Cardiac fibroblast (primary cell): ENCODE data around the gene TCF23.

Experiments used
- DNase-seq, 2 donors: peaks; one replicate each; pipeline versions ENCODE4 v3.0.0 to v3.0.0-alpha.2; 2010; ENCODE audit warnings: low read depth in 2 of 2
- H3K4me3 ChIP-seq, 2 donors: replicated peaks in 1 of 2; 1 replicate in 1 of 2; 2 replicates in 1 of 2; pipeline ENCODE4 v1.5.1; 2011; ENCODE audit warnings: low read depth in 2 of 2, low read length in 2 of 2, mild to moderate bottlenecking in 2 of 2, moderate library complexity in 1 of 2
- CTCF ChIP-seq: IDR thresholded peaks from one replicate; pipeline ENCODE4 v1.5.1; 2011; ENCODE audit warnings: low read depth, mild to moderate bottlenecking, low read length, inconsistent platforms

The TCF23 gene

GRCh38 chr2:27122791-27123190 is 26.0 kb upstream of the TCF23 start:
- H3K4me3 ChIP-seq, result no peak overlapping the region
- no peak for DNase-seq
- TF ChIP-seq CTCF, result no peak

GRCh38 chr2:27123302-27124150 is 25.3 kb upstream of the TCF23 start, which contains the start of gene ABHD1:
TSS of gene ABHD1 (plus strand) at chr2:27123815. CDS start at chr2:27123949, 134 bp downstream.
- peak within 1 kb of the TSS; percentile 55 to 61 for H3K4me3 ChIP-seq
- DNase-seq, result peak in 1 of 2 donors; percentile 17
- no peak for TF ChIP-seq CTCF

- TF ChIP-seq CTCF, result no peak
- DNase-seq, result no peak
- no peak overlapping the region for H3K4me3 ChIP-seq
Measured at GRCh38 chr2:27125104-27125503, 23.7 kb upstream of the TCF23 start.

- TF ChIP-seq CTCF, result no peak
- no peak overlapping the region for H3K4me3 ChIP-seq
Measured at GRCh38 chr2:27126252-27126710, 22.5 kb upstream of the TCF23 start.

GRCh38 chr2:27127883-27128667 is 20.7 kb upstream of the TCF23 start:
- TF ChIP-seq CTCF, result no peak
- DNase-seq, result no peak
- no peak overlapping the region for H3K4me3 ChIP-seq

More at GRCh38 chr2:27126252-27126710, 22.5 kb upstream of the TCF23 start:
- DNase-seq, result no peak

- no peak for TF ChIP-seq CTCF
- no peak for DNase-seq
- no peak overlapping the region for H3K4me3 ChIP-seq
Measured at GRCh38 chr2:27128668-27129571, 19.9 kb upstream of the TCF23 start.
